GM12873 (cell line): ENCODE data around the gene FKBP14.

Experiments
- CTCF ChIP-seq: IDR thresholded peaks from 2 replicates; pipeline ENCODE4 v1.5.1; 2012; ENCODE audit warnings: low read depth, mild to moderate bottlenecking, moderate library complexity, low read length, control low read depth; ENCODE audit not compliant: insufficient read depth; ENCODE audit errors: missing control alignments

FKBP14 gene

GRCh38 chr7:29993140-29993539 is 33.4 kb downstream of the FKBP14 start:
- no peak for TF ChIP-seq CTCF

GRCh38 chr7:29991937-29992336 is 34.6 kb downstream of the FKBP14 start:
- no peak for TF ChIP-seq CTCF

GRCh38 chr7:29990931-29991330 is 35.6 kb downstream of the FKBP14 start:
- TF ChIP-seq CTCF: no peak

GRCh38 chr7:29989257-29989995 is 37.1 kb downstream of the FKBP14 start, which contains the start of gene SCRN1:
Gene SCRN1 (minus strand): TSS chr7:29989801. CDS start chr7:29969067, 20,734 bp downstream.
- TF ChIP-seq CTCF: no peak

GRCh38 chr7:29988424-29989256 is 37.9 kb downstream of the FKBP14 start:
- TF ChIP-seq CTCF: no peak

- no peak for TF ChIP-seq CTCF
Measured at GRCh38 chr7:29987811-29988317, 38.6 kb downstream of the FKBP14 start.

GRCh38 chr7:29987083-29987482 is 39.4 kb downstream of the FKBP14 start:
- TF ChIP-seq CTCF: no peak
